Brain pericyte (primary cell): ENCODE results near the gene LRRC43.
"Not testable (repeated sequence)": the region's sequence is repeated elsewhere in the genome, so short reads cannot be mapped to it uniquely, and the experiment has no call there.

Source experiments
- DNase-seq: peaks from one replicate; pipeline ENCODE4 v3.0.0-alpha.2; 2012; ENCODE audit warnings: low read depth, low spot score

Gene LRRC43

DNA sequence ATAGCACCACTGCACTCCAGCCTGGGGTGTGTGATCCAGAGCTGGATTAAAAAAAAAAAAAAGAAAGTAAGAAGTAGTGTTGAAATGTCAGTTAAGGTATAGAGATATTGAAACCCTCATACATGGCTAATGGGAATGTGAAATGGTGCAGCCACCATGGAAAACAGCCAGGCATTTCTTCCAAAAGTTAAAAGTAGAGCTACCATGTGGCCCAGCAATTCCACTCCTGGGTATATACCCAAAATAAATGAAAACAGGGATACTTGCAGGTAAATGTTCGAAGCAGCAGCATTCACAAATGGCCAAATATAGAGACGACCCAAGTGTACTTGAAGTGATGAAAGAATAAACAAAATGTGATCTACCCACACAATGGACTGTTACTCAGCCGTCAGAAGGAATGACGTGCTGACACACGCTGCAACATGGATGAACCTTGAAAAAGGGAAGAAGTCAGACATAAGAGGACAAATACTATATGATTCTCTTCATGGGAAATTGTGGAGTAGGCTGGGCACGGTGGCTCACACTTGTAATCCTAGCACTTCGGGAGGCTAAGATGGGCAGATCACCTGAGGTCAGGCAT, 24.1 kb upstream of the LRRC43 start:
- no peak for DNase-seq

DNA sequence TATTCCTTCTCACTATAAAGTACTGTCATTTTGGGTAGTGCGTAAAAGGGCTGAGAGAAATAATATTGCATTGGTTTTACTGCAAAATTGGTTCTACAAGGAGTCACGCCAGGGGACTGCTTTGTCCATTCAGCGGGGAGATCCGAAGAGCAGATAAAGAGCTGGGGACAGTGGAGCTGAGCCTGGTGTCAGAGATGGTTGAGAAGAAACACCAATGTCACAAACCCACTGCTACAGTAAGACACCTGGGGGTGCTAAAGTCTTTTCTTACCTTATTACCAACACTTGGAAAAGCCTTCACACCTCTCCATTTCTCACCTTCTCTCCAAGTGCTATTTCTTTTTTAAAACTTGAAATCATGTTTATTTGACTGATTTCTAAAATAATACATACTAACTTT, 23.0 kb upstream of the LRRC43 start:
- DNase-seq, result no peak

DNA sequence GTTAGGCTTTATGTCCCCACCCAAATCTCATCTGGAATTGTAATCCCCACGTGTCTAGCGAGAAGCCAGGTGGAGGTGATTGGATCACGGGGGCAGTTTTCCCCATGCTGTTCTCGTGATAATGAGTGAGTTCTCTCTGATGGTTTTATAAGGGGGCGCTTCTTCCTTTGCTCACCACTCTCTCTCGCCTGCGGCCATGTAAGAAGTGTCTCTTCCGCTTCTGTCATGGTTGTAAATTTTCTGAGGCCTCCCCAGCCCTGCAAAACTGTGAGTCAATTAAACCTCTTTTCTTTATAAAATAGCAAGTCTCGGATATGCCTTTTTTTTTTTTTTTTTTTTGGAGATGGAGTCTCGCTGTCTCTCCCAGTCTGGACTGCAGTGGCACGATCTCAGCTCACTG, 22.2 kb upstream of the LRRC43 start:
- no peak for DNase-seq

DNA sequence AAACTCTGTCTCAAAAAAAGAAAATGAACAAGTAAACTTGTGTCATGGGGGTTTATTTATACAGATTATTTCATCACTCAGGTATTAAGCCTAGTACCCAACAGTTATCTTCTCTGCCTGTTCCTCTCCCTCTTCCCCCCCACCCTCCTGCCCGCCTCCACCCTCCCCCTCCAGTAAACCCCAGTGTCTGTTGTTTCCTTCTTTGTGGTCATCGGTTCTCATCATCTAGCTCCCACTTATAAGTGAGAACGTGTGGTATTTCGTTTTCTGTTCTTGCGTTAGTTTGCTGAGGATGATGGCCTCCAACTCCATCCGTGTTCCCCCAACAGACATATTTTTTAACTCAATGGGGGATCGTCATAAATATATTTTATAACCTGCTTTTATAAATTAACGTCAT, 21.2 kb upstream of the LRRC43 start:
- DNase-seq, result no peak

DNA sequence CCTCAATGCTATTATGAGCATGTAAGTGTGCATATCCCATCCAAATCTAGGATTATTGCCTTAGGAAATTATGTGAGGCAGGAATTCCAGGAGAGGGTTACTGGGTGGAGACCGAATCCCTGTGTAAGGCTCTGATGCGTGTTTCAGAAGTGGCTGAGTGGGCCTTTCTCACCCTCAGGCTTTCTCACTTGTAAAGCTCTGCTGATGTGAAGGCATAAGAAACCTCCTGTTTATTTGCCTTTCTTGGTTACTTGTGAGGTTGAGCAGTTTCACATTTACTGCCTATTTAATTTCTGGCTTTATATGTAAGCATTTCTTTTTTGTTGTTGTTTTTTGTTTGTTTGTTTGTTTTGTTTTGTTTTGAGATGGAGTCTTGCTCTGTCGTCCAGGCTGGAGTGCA, 19.9 kb upstream of the LRRC43 start:
- no peak for DNase-seq

DNA sequence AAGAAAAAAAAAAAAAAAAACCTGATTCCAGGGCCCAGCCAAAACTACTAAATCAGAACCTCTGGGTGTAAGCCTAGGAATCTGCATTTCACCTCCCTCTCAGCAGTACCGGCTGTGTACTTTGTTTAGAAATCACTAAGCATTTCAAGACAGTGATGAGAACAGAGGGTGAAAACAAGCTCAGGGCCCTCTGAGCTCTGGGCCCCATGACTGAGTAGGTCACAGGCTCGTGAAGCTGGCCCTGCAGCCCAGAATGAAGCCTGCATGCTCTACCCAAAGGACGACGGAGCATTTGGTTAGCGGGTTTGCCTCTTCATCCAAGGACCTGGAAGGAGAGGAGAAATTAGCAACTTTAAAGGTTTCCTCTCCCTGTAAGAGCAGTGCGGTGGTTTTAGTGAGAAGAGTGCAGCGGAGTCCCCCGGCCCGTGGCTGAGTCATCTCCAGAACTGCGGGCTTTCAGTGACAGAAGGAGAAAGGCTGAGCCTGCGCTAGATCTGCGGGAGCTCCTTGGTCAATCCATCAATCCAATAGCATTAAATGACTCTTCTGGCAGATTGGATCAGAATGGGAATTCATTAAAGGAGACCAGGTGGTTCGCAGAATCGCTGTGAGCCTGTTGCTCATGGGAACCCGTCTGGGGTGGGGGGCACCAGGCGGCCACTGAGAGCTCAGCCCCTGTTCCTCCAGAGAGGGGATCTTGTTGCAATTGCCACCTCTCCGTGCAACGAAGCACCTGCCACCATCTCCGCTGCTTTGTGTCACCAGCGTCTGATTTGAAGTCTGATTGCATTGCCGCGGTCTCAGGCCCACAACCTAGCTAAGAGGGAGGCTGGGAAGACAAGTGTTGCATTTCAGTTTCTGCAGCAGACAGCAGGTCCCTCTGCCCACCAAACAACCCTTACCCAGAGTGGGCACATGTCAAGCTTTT, 16.2 kb upstream of the LRRC43 start:
- no peak for DNase-seq

DNA sequence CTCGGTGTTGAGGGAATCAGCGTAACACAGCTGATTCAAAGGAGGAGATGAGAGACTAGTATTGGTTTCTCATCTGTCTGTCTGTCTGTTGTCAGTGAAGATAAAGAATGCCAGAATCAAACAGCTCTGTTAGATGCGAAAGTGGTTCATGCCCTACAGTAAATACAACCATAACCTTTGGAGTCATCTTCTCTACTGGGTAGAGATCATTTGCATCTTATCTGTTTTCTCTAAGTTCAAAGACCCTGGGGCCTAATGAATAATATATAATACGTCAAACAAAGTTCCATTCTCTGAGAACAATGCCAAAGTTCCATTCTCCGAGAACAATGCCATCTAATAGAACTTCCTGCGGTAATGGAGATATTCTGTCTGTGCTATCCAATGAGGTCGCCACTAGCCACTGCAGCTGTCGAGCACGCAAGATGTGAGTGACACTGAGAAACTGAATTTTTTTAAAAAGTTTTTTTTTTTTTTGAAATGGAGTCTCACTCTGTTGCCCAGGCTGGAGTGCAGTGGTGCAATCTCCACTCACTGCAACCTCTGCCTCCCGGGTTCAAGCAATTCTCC, 15.5 kb upstream of the LRRC43 start:
- DNase-seq, result no peak

DNA sequence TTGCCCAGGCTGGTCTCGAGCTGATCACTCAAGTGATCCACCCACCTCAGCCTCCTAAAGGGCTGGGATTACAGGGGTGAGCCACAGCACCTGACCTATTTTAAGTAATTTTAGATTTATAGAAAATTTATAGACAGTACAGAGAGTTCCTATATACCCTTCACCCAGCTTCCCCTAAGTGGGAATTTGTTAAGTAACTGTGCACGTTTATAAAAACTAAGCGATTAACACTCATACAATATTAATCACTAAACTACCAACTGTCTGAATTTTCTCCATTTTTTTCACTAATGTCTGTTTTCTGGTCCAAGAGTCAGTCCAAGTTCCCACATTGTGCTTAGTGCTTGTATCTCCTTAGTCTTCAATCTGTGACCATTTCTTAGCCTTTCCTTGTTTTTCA, 14.4 kb upstream of the LRRC43 start:
- DNase-seq, result no peak

DNA sequence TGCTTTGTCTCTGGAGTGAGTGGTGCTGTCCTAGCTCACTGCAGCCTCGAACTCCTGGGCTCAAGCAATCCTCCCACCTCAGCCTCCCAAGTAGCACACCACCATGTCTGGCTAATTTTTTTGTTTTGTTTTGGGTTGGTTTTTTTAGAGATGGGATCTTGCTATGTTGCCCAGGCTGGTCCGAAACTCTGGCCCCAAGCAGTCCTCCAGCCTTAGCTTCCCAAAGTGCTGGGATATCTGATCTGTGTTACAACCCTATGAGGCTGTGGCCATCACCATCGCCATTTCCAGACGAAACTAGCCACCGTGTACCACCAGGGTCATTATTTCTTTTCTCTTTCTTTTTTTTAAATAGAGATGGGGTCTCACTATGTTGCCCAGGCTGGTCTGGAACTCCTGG, 11.5 kb upstream of the LRRC43 start:
- DNase-seq, result no peak

DNA sequence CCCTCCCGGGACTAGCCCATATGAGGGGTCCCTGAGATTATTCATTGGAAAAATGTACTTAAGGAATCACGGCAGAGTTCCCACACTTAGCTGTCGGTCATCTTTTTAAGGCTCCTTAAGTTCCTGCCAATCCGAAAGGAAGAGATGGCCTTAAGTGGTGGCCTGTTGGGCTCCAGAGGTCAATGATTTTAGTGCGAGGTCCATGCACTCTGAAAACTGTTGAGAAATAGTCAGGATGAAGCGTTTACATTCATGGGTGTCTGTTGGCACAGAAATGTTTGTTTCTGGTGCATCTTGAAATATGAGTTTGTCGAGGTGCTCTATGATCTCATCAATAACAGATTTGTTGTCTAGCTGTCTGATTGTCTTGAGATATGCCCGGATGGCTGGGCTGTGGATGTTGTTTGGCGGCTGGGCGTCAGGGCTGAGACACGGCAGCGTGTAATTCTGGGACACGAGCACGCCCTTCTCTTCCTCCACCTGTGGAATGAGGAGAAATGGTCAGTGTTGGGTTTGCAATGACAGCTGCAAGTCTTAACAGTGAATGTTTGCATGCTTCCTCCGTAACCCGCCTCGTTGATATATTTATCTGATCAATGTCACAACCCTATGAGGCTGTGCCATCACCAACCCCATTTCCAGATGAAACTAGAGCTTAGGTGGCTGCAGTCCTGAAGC, 10.5 kb upstream of the LRRC43 start:
- no peak for DNase-seq

DNA sequence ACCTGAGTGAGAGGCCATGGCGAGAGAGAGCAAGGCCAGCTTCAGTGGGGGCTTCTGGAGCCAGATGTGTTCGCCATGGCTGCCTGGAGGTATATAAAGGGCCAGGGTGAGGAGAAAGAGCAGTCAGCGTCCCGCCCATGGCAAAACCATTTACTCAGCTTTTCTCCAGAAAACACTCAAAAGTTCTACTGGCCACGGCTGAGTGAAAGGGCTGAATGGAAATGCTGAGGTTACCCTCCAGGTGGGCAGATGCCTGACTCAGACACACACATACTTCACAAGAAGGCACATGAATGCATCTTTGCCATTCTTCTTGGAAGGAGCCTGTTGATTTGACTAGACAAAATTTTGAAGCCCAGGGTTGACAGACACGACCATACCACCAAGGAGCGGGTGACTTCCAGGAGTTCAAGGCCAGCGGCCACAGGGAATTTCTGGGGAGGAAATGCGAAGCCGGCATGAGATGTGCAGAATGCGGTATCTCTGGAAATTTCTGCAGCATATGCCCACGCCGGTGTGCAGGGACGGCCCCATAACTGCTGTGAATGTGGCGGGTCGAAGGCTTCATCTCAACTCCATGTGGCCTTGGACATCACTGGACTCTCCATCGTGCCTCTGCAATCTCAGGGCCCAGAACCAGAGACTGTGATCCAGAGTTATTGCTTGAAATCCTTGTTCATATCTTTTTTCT, 8.6 kb upstream of the LRRC43 start, which contains the start of gene IL31:
Gene IL31 (minus strand): TSS at position 67 of the 691 bp plus-strand sequence. CDS start 49 bp downstream, at position 18.
- DNase-seq, result no peak

DNA sequence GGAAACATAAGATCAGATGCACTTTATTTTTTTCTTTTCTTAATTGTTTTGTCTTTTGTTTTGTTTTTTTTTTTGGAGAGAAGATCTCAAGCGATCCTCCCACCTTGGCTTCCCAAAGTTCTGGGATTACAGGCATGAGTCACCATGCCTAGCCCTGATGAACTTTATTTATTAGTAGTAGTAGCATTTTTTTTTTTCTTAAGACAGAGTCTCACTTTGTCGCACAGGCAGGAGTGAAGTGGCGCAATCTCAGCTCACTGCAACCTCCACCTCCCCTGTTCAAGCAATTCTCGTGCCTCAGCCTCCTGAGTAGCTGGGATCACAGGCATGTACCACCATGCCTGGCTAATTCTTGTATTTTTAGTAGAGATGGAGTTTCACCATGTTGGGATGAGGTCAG, 6.5 kb upstream of the LRRC43 start:
- not testable (repeated sequence) for DNase-seq

DNA sequence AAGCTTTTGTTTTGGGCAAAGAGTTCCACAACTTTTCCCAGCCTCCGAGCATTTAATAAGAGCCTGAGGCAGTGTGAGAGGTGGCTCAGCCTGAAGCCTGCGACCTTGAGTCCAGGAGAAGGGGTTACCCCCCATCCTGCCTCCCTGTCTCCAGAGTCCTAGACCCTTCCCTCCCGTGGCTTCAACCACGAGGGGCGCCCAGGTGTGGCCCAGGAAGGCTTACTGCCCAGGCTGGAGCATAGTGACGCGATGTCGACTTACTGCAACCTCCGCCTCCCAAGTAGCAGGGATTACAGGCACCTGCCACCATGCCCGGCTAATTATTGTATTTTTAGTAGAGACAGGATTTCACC, 641 bp downstream of the LRRC43 start:
- no peak for DNase-seq

DNA sequence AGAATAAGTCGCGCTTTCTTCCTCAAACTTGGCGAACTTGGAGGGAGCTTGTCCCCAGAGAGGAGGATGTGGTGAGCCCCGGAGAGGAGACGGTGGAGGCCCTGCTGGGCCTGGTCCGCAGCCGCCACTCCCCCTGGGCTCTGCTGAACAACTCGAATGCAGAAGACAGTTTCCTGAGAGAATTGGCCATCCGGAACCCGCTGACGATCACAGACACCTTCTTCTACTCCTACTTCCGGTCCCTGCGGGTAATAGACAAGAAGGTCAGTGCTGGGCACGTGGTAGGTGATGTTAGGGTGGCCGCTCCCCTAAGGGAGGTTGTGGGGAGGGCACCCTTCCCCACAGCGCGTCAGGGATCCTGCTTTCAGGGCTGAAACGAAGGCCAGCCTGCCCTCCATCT, 1.6 kb downstream of the LRRC43 start:
- DNase-seq, result no peak

DNA sequence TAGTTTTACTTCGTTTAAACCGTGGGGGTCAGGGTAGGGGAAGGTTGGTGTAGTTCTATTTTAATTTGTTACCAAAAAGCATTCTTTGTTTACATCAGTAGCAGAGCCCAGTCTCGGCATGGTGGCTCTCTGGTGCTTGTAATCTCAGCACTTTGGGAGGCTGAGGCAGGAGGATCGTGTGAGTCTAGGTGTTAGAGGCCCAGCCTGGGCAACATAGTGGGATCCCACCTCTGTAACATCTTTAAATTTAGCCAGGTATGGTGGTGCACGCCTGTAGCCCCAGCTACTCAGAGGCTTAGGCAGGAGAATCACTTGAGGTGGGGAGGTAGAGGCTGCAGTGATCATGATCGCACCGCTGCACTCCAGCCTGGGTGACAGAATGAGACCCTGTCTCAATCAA, 2.2 kb downstream of the LRRC43 start:
- no peak for DNase-seq

DNA sequence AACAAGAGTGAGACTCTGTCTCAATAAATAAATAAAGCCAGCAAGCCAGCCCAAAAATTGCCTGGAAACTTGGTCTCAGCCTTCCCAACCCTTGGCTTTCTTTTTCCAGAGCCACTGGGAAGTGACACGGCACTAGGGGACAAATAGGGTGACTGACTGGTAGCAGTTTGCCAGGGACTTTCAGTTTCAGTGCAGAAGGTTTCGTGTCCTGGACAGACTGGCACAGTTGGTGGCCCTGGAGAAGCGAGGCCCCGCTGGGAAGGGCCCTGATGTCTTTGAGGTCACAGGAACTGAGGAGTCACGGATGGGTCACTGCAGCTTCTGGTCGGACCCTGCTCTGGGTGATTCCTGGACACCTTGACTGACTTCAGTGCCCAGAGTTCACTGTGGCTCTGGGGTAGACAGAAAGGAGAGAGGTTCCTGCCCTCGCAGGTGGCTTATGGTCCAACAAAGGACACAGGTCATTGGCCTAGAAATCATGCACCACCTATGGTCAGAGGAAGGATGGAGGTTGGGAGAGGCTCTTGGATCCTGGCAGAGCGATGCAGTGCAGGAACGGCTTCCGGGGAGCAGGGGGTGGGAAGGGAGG, 2.7 kb downstream of the LRRC43 start:
- DNase-seq, result no peak

DNA sequence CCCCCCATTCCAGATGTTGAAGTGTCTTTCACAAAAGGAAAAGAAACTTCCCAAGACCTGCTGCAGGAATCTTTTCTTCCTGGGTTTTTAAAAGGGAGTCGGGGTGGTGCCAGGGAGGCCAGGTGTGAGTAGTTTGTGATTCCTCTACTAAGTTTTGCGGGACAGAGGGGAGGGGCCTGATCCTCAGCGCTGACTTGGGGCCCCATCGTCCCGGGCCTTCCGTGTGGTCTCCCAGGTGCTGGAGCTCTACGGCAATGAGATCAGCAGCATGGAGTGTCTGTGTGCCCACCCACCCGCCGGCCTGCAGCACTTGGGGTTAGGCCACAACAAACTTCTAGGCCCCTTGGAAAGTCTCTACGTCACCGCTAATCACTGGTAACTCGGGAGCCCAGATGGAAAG, 4.5 kb downstream of the LRRC43 start:
- DNase-seq, result no peak

DNA sequence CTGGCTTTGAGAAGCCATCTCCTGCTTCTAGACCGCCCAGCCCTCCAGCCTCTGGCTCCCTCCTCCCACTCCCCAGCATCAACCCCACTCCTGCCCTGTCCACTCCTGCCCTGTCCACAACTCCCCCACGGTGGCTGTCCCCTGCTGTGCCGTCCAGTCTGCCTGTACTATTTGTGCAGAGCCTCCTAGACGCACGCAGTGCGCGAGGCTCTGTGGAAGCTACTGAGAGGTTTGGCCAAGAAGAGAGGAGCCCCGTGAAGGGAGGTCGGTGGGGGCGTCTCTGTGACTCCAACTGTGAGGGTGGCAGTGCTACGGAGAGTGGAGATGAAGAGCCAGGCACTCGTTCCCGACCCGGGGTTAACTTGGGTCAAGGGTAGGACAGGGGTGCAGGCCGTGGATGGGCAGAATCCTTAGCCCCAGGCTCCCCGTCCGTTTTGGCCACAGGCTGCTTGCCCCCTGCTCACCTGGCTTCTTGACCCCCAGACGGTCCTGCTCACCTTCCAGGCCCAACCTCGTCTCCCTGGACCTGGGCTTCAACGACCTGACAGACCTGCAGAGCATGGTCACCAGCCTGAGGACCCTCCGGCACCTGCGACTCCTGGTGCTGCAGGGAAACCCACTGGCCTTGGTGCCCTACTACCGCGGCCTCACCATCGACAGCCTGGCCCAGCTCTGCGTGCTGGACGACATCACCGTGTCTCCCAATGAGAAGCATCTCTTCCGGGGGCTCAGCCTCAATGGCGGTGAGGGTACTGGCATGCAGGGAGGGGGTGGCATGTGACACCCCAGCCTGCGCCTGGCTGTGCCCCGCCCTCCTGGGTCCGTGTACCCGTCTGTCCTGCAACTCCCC, 6.9 kb downstream of the LRRC43 start:
- no peak for DNase-seq

DNA sequence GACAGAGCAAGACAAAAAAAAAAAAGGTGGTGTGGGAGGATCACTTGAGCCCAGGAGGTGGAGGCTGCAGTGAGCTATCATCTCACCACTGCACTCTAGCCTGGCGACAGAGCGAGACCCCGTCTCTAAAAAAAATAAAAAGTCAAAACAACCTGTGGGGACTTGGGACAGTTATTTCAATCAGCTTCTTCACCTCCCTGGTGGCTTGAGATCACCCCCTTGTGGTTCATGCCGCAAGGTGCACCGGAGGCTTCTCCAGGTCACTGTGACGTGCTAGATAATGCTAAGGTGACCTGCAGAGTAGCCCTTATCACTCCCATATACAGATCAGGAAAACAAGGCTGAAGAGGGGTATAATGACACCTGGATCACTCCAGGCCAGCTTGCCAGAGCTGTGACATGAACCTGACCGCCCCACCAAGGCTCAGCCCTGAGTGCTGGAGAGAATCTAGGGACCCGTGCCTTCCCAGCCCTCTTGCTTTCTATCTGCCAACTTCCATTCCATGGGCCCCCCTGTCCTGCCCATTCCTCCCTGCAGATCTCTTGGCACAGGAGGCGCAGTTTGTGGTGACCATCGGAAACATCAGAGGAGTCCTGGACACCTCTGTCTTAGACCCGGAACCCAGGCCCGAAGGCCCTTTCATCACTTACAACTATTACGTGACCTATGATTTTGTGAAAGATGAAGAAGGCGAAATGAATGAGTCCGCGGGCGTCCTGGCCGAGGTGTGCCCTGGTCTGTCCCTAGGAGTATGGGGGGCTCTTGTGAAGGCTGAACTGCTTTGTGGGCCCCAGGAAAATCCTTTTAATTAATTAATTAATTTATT, 8.1 kb downstream of the LRRC43 start:
- DNase-seq, result no peak

DNA sequence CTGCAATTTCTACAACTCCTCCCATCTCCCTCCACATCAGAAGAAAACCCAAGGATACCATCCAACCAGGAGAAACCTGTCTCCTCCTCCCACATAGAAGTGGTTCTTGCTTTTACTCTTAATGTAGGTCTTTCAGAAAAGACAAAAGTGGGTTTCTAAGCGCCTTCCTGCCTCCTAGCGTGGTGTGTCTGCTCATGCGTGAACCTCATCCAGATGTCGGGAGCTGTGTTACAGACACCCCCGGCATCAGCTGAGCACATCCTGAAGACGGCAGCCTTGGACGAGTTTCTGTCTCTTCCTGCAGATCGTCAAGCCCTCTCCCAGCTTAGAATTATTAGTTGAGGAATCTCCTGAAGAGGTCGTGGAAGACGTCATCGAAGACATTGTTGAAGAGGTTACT, 9.5 kb downstream of the LRRC43 start:
- DNase-seq, result no peak
